Measurements from ENCODE around the gene CHAF1B. TPM values are rescaled to one million over a fixed set of nuclear protein-coding genes. Genes with fewer than 3 reads are reported as not detected.

Gene CHAF1B
- total RNA-seq, 2 donors from 2014 or later: 23.3 to 30.3 TPM

- ATAC-seq (replicated peaks): no peak
- Mint-ChIP-seq H3K27ac (no peak overlapping the region), H3K36me3 (ENCODE audit: low read depth) (peaks cover 85% of the 10 kb centered on the region), H3K27me3 (no peaks in the 10 kb centered on the region), H3K4me3 (no peak overlapping the region), H3K9me3 (no peaks in the 10 kb centered on the region), H3K4me1 (peaks cover 4% of the 10 kb centered on the region)
Observed at GRCh38 chr21:36402339-36402738, 17.1 kb downstream of the CHAF1B start.

DNA sequence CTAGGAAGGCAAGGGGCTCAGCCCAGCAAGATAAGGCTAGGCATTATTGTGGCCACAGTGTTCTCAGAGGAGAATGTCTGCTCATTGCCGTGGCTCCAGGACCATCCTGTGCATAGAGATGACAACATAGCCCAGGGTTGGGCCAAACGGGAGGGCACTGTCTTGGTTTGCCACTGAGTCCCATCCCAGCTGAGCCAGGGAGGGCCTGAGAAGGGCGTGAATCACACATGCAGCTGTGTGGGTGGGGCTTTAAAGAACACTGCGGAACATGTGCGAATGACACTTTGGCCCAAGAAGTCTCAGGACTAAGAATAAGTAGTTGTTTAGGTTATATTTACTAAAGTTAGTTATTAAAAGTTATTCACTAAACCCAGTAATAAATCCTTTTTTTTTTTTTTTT lies 18.5 kb downstream of the CHAF1B start:
- H3K36me3 Mint-ChIP-seq (ENCODE audit: low read depth): peaks cover 88% of the 10 kb centered on the region
- H3K4me1 Mint-ChIP-seq: peaks cover 4% of the 10 kb centered on the region
- no peak for ATAC-seq (replicated peaks)
- no peak overlapping the region for H3K4me3 Mint-ChIP-seq
- H3K27ac Mint-ChIP-seq: no peak overlapping the region
- no peaks in the 10 kb centered on the region for H3K9me3 Mint-ChIP-seq
- H3K27me3 Mint-ChIP-seq: no peaks in the 10 kb centered on the region

DNA sequence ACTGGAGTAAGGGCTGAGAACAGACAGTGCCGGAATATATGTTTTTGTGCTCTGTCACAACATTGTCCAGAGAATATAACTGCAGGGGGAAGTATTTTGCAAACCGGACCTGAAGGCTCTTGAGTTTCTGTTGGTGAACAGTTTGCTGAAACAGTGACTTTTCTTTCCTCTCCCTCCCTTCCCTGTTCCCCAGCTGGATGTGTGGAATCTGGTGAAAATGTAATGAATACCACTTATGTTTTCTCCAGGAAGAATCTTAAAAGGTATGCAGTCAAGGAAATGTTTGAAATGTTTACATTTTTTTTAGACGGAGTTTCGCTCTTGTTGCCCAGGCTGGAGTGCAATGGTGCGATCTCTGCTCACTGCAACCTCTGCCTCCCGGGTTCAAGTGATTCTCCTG lies 23.4 kb downstream of the CHAF1B start:
- no peaks in the 10 kb centered on the region for H3K9me3 Mint-ChIP-seq
- ATAC-seq (replicated peaks): no peak
- H3K4me3 Mint-ChIP-seq: no peak overlapping the region
- H3K4me1 Mint-ChIP-seq: peaks cover 2% of the 10 kb centered on the region
- H3K27ac Mint-ChIP-seq: no peak overlapping the region
- H3K36me3 Mint-ChIP-seq (ENCODE audit: low read depth): peaks cover 93% of the 10 kb centered on the region
- no peaks in the 10 kb centered on the region for H3K27me3 Mint-ChIP-seq

- no peaks in the 10 kb centered on the region for H3K27me3 Mint-ChIP-seq
- no peaks in the 10 kb centered on the region for H3K4me1 Mint-ChIP-seq
Observed at GRCh38 chr21:36411301-36411700, 26.1 kb downstream of the CHAF1B start.

DNA sequence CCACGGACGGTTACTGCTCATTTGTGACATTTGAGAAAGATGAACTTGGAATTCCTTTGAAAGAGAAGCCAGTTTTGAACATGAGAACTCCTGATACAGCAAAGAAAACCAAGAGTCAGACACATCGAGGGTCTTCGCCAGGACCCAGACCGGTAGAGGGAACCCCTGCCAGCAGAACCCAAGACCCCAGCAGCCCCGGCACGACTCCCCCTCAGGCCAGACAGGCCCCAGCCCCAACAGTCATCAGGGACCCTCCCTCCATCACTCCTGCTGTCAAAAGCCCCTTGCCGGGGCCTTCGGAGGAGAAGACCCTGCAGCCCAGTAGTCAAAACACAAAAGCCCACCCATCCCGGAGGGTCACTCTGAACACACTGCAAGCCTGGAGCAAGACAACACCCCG lies 27.7 kb downstream of the CHAF1B start:
- Mint-ChIP-seq H3K27me3 (no peaks in the 10 kb centered on the region), H3K27ac (no peak overlapping the region), H3K9me3 (no peaks in the 10 kb centered on the region), H3K36me3 (ENCODE audit: low read depth) (peaks cover 98% of the 10 kb centered on the region), H3K4me3 (no peak overlapping the region), H3K4me1 (no peaks in the 10 kb centered on the region)
- no peak for ATAC-seq (replicated peaks)

More at GRCh38 chr21:36411301-36411700, 26.1 kb downstream of the CHAF1B start:
- no peak overlapping the region for H3K27ac Mint-ChIP-seq
- no peak for ATAC-seq (replicated peaks)
- H3K4me3 Mint-ChIP-seq: no peak overlapping the region
- H3K36me3 Mint-ChIP-seq (ENCODE audit: low read depth): peaks cover 100% of the 10 kb centered on the region
- no peaks in the 10 kb centered on the region for H3K9me3 Mint-ChIP-seq

GRCh38 chr21:36415375-36415774 lies 30.2 kb downstream of the CHAF1B start:
- Mint-ChIP-seq H3K9me3 (no peaks in the 10 kb centered on the region), H3K4me3 (no peak overlapping the region), H3K27me3 (no peaks in the 10 kb centered on the region), H3K36me3 (ENCODE audit: low read depth) (peaks cover 80% of the 10 kb centered on the region), H3K4me1 (no peaks in the 10 kb centered on the region), H3K27ac (no peak overlapping the region)
- ATAC-seq (replicated peaks): no peak

DNA sequence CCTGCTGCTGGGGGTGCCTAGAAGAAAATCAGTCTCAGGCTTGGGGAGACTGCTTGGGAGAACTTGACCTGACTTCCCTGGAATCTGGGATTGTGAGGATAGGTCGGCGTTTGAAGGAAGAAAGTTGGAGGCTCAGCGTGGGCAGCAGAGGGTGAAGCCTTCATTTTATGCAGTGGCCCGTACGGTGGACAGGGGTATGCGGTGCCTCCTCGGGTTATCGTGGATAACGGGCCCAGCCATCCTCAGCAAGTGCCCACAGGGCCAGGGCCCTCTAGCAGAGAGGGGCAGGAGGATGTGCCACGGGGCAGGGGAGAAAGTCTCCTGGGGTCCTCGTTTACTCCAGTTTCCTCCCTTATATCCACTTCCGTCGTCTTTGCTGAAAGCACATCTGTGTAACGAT lies 34.0 kb downstream of the CHAF1B start:
- no peak overlapping the region for H3K27ac Mint-ChIP-seq
- H3K4me3 Mint-ChIP-seq: no peak overlapping the region
- H3K4me1 Mint-ChIP-seq: no peaks in the 10 kb centered on the region
- no peak for ATAC-seq (replicated peaks)
- peaks cover 41% of the 10 kb centered on the region for H3K36me3 Mint-ChIP-seq (ENCODE audit: low read depth)
- H3K9me3 Mint-ChIP-seq: no peaks in the 10 kb centered on the region
- no peaks in the 10 kb centered on the region for H3K27me3 Mint-ChIP-seq

GRCh38 chr21:36419996-36420395 lies 34.8 kb downstream of the CHAF1B start:
- Mint-ChIP-seq H3K9me3 (no peaks in the 10 kb centered on the region), H3K4me3 (no peak overlapping the region), H3K36me3 (ENCODE audit: low read depth) (peaks cover 34% of the 10 kb centered on the region), H3K4me1 (no peaks in the 10 kb centered on the region), H3K27ac (no peak overlapping the region), H3K27me3 (no peaks in the 10 kb centered on the region)
- peak; percentile 69 for ATAC-seq (replicated peaks)

GRCh38 chr21:36420571-36421339 lies 35.6 kb downstream of the CHAF1B start:
- Mint-ChIP-seq H3K27me3 (no peaks in the 10 kb centered on the region), H3K27ac (no peak overlapping the region), H3K36me3 (ENCODE audit: low read depth) (peaks cover 26% of the 10 kb centered on the region), H3K9me3 (no peaks in the 10 kb centered on the region), H3K4me3 (no peak overlapping the region), H3K4me1 (no peaks in the 10 kb centered on the region)
- ATAC-seq (replicated peaks): no peak

DNA sequence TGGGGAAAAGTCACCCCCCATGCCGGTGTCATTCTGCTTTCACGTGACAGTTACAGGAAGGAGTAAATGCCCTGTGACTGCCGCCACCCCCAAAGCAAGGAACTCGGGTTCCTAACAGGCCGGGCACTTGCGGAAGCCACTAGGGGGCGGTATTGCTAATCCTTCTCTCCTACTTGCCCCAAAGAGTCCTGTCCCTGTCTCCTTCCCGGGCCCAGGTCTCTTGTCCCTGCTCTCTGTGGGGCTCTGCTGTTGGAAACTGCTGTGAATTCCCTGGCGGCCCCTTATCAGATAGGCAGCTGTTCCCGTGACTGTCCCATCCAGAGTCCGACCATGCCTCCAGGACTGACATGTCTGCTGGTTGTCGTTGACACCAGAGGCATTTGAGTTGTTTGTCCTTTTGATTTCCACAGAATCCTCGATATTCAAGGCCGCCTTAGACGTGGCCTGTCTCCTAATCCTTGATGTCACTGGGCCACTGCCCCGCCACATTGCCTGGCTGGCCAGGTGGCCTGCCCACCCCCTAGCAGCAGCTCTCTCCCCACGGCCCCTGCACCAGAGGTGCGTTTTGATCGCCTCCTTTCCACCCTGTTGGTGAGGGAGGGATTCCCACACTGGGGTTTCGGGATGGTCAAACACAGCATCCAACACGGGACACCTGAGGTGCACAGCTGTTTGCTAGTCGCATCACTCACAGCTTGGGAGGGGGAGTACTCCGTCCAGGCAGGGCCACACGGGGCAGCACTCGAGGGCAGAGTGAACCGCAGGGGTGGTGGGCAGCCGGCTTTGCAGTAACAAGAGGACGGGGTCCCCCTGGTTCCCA lies 37.3 kb downstream of the CHAF1B start:
- H3K4me1 Mint-ChIP-seq: no peaks in the 10 kb centered on the region
- no peak overlapping the region for H3K27ac Mint-ChIP-seq
- no peaks in the 10 kb centered on the region for H3K9me3 Mint-ChIP-seq
- H3K4me3 Mint-ChIP-seq: no peak overlapping the region
- no peaks in the 10 kb centered on the region for H3K27me3 Mint-ChIP-seq
- peak; percentile 37 for ATAC-seq (replicated peaks)
- peaks cover 10% of the 10 kb centered on the region for H3K36me3 Mint-ChIP-seq (ENCODE audit: low read depth)

DNA sequence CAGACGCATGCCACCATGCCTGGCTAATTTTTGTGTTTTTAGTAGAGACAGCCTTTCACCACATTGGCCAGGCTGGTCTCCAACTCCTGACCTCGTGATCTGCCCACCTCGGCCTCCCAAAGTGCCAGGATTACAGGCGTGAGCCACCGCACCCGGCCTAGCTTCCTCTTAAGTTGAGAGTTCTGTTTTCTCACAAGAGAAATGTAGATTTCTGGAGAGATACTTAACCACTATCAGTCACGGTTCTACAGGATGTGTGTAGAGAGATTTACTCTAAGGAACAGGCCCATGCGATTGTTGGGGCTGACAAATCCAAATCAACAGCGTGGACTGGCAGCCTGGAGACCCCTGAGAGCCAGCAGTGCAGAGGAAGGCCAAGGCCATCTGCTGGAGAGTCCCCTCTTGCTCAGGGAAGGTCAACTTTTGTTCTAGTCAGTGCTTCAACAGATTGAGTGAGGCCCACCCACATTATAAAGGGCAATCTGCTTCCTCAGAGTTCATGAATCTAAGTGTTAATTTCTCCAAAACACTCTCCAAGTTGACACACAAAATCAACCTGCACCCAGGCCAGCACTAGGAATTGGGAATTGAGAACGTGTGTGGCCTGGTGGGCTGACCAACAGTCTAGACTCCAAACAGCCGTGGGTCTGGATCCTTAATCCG lies 38.7 kb downstream of the CHAF1B start:
- Mint-ChIP-seq H3K36me3 (ENCODE audit: low read depth) (no peaks in the 10 kb centered on the region), H3K9me3 (no peaks in the 10 kb centered on the region), H3K27me3 (no peaks in the 10 kb centered on the region), H3K27ac (peak overlapping the region; percentile 46), H3K4me3 (no peak overlapping the region), H3K4me1 (peaks cover 5% of the 10 kb centered on the region)
- no peak for ATAC-seq (replicated peaks)

- Mint-ChIP-seq H3K36me3 (ENCODE audit: low read depth) (no peaks in the 10 kb centered on the region), H3K27me3 (no peaks in the 10 kb centered on the region), H3K4me1 (peaks cover 6% of the 10 kb centered on the region), H3K9me3 (no peaks in the 10 kb centered on the region), H3K4me3 (no peak overlapping the region), H3K27ac (no peak overlapping the region)
- no peak for ATAC-seq (replicated peaks)
Observed at GRCh38 chr21:36424592-36424991, 39.4 kb downstream of the CHAF1B start.

DNA sequence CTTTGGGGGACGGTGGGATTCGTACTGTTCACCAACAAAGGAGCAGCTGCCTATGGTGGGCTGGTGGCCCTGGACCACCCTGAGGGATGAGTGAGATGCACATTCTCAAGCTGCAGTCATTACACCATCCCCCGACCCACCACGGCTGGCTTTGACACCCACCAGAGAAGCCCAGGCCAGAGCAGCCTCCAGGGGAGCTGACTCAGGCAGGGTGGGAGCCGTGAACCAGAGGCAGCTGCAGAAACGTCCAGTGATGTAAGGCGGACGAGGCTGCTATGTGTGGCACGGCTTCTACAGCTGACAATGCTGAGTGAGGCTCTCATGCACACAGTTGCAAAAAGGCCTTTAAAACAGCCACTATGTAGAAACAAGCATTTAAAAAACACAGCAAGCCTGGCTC lies 40.1 kb downstream of the CHAF1B start:
- no peak overlapping the region for H3K4me3 Mint-ChIP-seq
- no peak overlapping the region for H3K27ac Mint-ChIP-seq
- no peaks in the 10 kb centered on the region for H3K27me3 Mint-ChIP-seq
- peaks cover 13% of the 10 kb centered on the region for H3K4me1 Mint-ChIP-seq
- H3K9me3 Mint-ChIP-seq: no peaks in the 10 kb centered on the region
- ATAC-seq (replicated peaks): no peak
- no peaks in the 10 kb centered on the region for H3K36me3 Mint-ChIP-seq (ENCODE audit: low read depth)

- peaks cover 18% of the 10 kb centered on the region for H3K4me1 Mint-ChIP-seq
- H3K36me3 Mint-ChIP-seq (ENCODE audit: low read depth): no peaks in the 10 kb centered on the region
- no peak overlapping the region for H3K27ac Mint-ChIP-seq
- H3K4me3 Mint-ChIP-seq: no peak overlapping the region
- no peak for ATAC-seq (replicated peaks)
- H3K9me3 Mint-ChIP-seq: no peaks in the 10 kb centered on the region
- H3K27me3 Mint-ChIP-seq: peaks cover 9% of the 10 kb centered on the region
Observed at GRCh38 chr21:36427502-36427901, 42.3 kb downstream of the CHAF1B start.

All from activated T-helper 17 cell treated with anti-CD3 and anti-CD28 coated beads, Interleukin-2, amount 50 U/mL, for 72 hours (primary cell).